ENCODE results near the gene MAGED1. TPM values are rescaled to one million over a fixed set of nuclear protein-coding genes. Genes with fewer than 3 reads are reported as not detected.
"Not testable (repeated sequence)": the region's sequence is repeated elsewhere in the genome, so short reads cannot be mapped to it uniquely, and the experiment has no call there.

The MAGED1 gene
- total RNA-seq, 1 donor from 2014 or later = 74.5 TPM

DNA sequence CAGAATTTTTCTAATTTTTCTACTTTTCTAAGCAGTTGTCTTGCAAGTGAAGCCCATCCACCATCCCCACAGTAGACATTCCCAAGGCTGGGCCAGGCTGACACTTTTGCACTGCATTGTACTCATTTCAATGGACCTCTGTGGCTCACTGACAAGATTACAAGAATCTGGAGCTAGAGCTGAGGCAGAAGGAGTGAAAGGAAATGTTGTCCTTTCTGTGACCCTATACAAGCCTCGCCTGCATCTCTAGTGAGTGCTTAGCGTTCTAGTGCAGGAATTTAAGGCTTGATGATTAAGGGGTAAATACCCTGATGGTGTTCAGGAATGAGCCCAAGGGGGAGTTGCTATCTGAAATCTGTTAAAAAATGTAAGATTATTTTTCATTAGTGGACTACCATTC lies 6.3 kb downstream of the MAGED1 start:
- TF ChIP-seq, protein P1, sequence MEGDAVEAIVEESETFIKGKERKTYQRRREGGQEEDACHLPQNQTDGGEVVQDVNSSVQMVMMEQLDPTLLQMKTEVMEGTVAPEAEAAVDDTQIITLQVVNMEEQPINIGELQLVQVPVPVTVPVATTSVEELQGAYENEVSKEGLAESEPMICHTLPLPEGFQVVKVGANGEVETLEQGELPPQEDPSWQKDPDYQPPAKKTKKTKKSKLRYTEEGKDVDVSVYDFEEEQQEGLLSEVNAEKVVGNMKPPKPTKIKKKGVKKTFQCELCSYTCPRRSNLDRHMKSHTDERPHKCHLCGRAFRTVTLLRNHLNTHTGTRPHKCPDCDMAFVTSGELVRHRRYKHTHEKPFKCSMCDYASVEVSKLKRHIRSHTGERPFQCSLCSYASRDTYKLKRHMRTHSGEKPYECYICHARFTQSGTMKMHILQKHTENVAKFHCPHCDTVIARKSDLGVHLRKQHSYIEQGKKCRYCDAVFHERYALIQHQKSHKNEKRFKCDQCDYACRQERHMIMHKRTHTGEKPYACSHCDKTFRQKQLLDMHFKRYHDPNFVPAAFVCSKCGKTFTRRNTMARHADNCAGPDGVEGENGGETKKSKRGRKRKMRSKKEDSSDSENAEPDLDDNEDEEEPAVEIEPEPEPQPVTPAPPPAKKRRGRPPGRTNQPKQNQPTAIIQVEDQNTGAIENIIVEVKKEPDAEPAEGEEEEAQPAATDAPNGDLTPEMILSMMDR (IDR thresholded peaks at IDR 0.05) = no peak
- no peaks in the 10 kb centered on the region for H3K9me3 ChIP-seq
- no peak for DNase-seq (ENCODE audit: low spot score in 2 of 2)
- no peaks in the 10 kb centered on the region for H3K27me3 ChIP-seq
- intact Hi-C loops (cut with DNase I) = loop anchor here (10.0 kb wide), 2 partner anchors 505 to 1195 kb away; partner anchors contain the start of gene KANTR
- H3K4me1 ChIP-seq = peaks cover 0 to 3% of the 10 kb centered on the region in 2 donors
- no peak overlapping the region for H3K27ac ChIP-seq
- H3K36me3 ChIP-seq = peaks cover 19 to 24% of the 10 kb centered on the region in 2 donors
- no peak overlapping the region for H3K4me3 ChIP-seq

DNA sequence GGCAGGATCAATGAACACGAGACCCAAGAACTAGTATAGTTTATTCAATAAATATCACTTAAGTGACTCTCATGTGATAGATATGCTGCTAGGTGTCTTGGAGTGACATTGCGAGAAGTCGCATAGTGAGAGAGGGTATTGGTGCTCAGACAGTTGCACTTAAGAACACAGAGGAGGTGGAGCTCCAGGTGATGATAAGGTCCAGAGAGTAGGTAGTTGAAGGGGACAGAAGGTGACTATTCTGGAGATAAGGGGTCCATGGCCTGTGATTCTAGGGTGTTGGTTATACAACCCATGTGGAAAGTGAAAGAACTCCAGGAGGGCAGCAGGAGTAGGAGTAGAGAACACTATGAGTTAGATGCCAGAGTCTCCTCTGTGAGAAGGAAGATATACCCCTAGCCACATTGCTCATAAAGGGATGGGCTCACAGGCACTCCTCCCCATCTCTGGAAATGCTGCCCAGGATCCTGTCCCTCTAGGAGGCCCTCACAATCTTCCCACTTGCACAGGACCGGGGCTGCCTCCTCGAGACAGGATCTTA lies 9.2 kb downstream of the MAGED1 start:
- H3K27me3 ChIP-seq = no peaks in the 10 kb centered on the region
- intact Hi-C loops (cut with DNase I) = no loop called here
- H3K27ac ChIP-seq = no peak overlapping the region
- TF ChIP-seq, protein P1 (IDR thresholded peaks at IDR 0.05) = no peak
- no peaks in the 10 kb centered on the region for H3K9me3 ChIP-seq
- H3K4me1 ChIP-seq = no peaks in the 10 kb centered on the region
- peaks cover 19 to 24% of the 10 kb centered on the region in 2 donors for H3K36me3 ChIP-seq
- H3K4me3 ChIP-seq = no peak overlapping the region
- no peak for DNase-seq (ENCODE audit: low spot score in 2 of 2)

DNA sequence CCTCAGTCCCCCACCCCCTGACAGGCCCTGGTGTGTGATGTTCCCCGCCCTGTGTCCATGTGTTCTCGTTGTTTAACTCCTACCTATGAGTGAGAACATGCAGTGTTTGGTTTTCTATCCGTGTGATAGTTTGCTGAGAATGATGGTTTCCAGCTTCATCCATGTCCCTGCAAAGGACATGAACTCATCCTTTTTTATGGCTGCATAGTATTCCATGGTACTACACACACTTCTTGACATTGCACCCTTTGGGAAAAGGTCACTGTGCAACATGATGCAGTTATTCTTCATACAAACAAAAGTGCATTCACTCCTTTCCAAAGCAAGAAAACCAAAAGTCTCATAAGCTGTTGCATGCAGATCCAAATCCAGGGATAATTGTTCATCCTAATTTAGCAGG lies 11.7 kb downstream of the MAGED1 start:
- H3K36me3 ChIP-seq; H3K9me3 ChIP-seq; DNase-seq (ENCODE audit: low spot score in 2 of 2); H3K27me3 ChIP-seq; H3K4me3 ChIP-seq; H3K27ac ChIP-seq; intact Hi-C loops (cut with DNase I); H3K4me1 ChIP-seq: not testable (repeated sequence)

DNA sequence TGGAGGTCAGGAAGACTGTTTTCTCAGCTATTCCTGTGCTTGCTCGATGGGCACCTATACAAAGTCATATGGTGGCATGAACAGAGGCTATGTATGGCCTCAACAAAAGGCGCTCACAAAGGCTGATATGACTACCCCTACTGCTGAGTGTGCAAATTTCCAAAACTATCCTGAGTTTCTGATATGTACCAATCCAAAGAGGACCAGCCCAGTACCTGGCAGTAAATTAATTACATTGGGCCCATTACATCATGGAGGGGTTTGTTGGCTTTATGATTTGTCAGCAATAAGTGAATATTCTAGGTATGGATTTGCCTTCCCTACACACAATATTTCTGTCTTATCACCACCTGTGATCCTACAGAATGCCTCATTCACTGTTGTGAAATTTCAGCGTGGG lies 12.3 kb downstream of the MAGED1 start:
- Histone ChIP-seq H3K36me3 (peaks cover 3% of the 10 kb centered on the region in 2 donors), H3K27ac (no peak overlapping the region), H3K27me3 (no peaks in the 10 kb centered on the region), H3K4me3 (no peak overlapping the region), H3K9me3 (no peaks in the 10 kb centered on the region), H3K4me1 (no peaks in the 10 kb centered on the region)
- DNase-seq (ENCODE audit: low spot score in 2 of 2) = no peak
- TF ChIP-seq, protein P1 (IDR thresholded peaks at IDR 0.05) = no peak
- intact Hi-C loops (cut with DNase I) = no loop called here

DNA sequence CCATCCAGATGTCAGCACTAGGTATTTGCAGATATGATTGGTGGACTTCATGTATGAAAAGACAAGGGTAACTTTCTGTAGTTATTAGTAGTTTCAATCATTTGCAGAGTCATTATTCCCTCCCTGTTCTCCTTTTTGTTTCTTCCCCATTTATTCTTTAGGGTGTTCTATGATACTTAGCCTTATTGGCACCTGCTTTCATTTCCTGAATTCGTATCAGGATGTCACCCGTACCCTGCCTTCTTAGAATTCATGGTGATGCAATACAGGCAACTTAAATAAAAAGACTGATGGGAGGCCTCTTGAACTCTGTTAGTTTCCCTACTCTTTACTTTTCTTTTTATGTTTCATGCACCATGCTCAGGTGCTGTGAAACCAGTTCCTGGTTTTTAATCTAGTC lies 24.2 kb downstream of the MAGED1 start:
- Histone ChIP-seq H3K27me3 (no peaks in the 10 kb centered on the region), H3K4me1 (no peaks in the 10 kb centered on the region)
- DNase-seq (ENCODE audit: low spot score in 2 of 2) = no peak

DNA sequence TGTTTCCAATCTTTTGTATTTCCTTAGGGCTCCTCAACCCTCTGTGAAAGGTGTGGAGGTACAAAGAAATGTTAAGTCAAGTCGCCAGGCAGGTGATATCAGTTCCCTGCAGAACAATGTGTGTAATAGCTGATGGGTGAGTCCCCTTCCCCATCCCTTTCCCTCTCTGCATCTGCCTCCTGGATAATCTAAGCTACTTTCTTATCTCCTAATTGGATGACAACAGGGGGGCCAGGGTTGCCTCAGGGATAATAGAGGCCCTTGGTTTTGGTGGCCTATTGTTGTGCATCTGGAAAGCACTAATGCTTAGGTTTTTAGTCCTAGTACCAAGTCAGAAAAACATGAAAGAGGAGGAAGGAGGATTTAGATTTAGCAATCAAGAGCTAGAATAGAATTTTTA lies 29.1 kb downstream of the MAGED1 start:
- Histone ChIP-seq H3K36me3 (no peaks in the 10 kb centered on the region), H3K4me3 (no peak overlapping the region), H3K4me1 (no peaks in the 10 kb centered on the region), H3K9me3 (no peaks in the 10 kb centered on the region), H3K27ac (no peak overlapping the region), H3K27me3 (no peaks in the 10 kb centered on the region)
- intact Hi-C loops (cut with DNase I) = no loop called here
- TF ChIP-seq, protein P1 (IDR thresholded peaks at IDR 0.05) = no peak
- DNase-seq (ENCODE audit: low spot score in 2 of 2) = no peak

More for the DNA sequence above, 24.2 kb downstream of the MAGED1 start:
- Histone ChIP-seq H3K27ac (no peak overlapping the region), H3K9me3 (peaks cover 0 to 9% of the 10 kb centered on the region in 2 donors), H3K4me3 (no peak overlapping the region), H3K36me3 (no peaks in the 10 kb centered on the region)
- intact Hi-C loops (cut with DNase I) = no loop called here
- TF ChIP-seq, protein P1 (IDR thresholded peaks at IDR 0.05) = no peak
